ENCODE results near the gene FKBP1A.

GRCh38 chr20:1378735-1379125 is 14.1 kb downstream of the FKBP1A start:
- TF ChIP-seq POLR2A (IDR thresholded peaks at IDR 0.05) (no peak), CTCF (IDR thresholded peaks at IDR 0.05) (no peak)
